DOHH2 (cell line): ENCODE results near the gene RPRML.

Experiments used
- H3F3A ChIP-seq: fragments of 200-600 bp; sonication (generic), shearing (Covaris generic); 2 replicates; pipeline ENCODE4 v1.6.0; 2016; ENCODE audit warnings: antibody characterized with exemption, mild to moderate bottlenecking; ENCODE audit not compliant: control insufficient read depth, insufficient read depth
- H3K27ac ChIP-seq: fragments of 200-600 bp; sonication (generic); 2 replicates; pipeline ENCODE4 v1.5.1; 2014; ENCODE audit warnings: low read depth, mild to moderate bottlenecking, low read length, moderate library complexity
- H3K27me3 ChIP-seq: fragments of 200-600 bp; sonication (generic); 2 replicates; pipeline ENCODE4 v1.6.1; 2014; ENCODE audit warnings: mild to moderate bottlenecking, low read length, mixed read lengths; ENCODE audit not compliant: control insufficient read depth
- H3K36me3 ChIP-seq: fragments of 200-600 bp; sonication (generic); 2 replicates; pipeline ENCODE4 v1.6.1; 2014; ENCODE audit warnings: mild to moderate bottlenecking, low read length, moderate library complexity, mixed read lengths; ENCODE audit not compliant: control insufficient read depth
- H3K4me1 ChIP-seq: fragments of 200-600 bp; sonication (generic); 2 replicates; pipeline ENCODE4 v1.6.1; 2014; ENCODE audit warnings: mild to moderate bottlenecking, low read length, mixed read lengths; ENCODE audit not compliant: control insufficient read depth
- H3K4me2 ChIP-seq: fragments of 200-600 bp; sonication (generic); 2 replicates; pipeline ENCODE4 v1.6.0; 2014; ENCODE audit warnings: mild to moderate bottlenecking, low read length, moderate library complexity
- H3K4me3 ChIP-seq: fragments of 200-600 bp; sonication (generic); 2 replicates; pipeline ENCODE4 v1.5.1; 2014; ENCODE audit warnings: mild to moderate bottlenecking, low read length, mixed read lengths
- H3K79me2 ChIP-seq: fragments of 200-600 bp; sonication (generic); 2 replicates; pipeline ENCODE4 v1.6.1; 2014; ENCODE audit warnings: mild to moderate bottlenecking, low read length, mixed read lengths; ENCODE audit not compliant: control insufficient read depth
- H3K9me2 ChIP-seq: fragments of 200-600 bp; sonication (generic); replicated peaks from 2 replicates; pipeline ENCODE4 v1.6.1; 2014; ENCODE audit warnings: mild to moderate bottlenecking, low read length, mixed read lengths; ENCODE audit not compliant: control insufficient read depth
- H3K9me3 ChIP-seq: fragments of 200-600 bp; sonication (generic); 2 replicates; pipeline ENCODE4 v1.6.1; 2014; ENCODE audit warnings: antibody characterized with exemption, low read length, mixed read lengths; ENCODE audit not compliant: control insufficient read depth, insufficient read depth
- H4K20me1 ChIP-seq: fragments of 200-600 bp; sonication (generic); 2 replicates; pipeline ENCODE4 v1.6.0; 2014; ENCODE audit warnings: low read depth, mild to moderate bottlenecking, antibody characterized with exemption, low read length, moderate library complexity; ENCODE audit not compliant: control insufficient read depth, insufficient read depth
- EZH2phosphoT487 ChIP-seq: fragments of 200-600 bp; sonication (generic); IDR thresholded peaks from 2 replicates; pipeline ENCODE4 v1.6.1; 2017; ENCODE audit warnings: borderline replicate concordance, mild to moderate bottlenecking, antibody characterized with exemption, low read length, moderate library complexity, mixed read lengths
- TF ChIP-seq, protein P1 (sequence below): fragments of 200-600 bp; sonication (generic); IDR thresholded peaks from one replicate; pipeline ENCODE4 v1.5.1; 2014; ENCODE audit warnings: antibody characterized with exemption, mild to moderate bottlenecking, low read depth, low read length; ENCODE audit not compliant: poor library complexity, severe bottlenecking

Gene RPRML

DNA sequence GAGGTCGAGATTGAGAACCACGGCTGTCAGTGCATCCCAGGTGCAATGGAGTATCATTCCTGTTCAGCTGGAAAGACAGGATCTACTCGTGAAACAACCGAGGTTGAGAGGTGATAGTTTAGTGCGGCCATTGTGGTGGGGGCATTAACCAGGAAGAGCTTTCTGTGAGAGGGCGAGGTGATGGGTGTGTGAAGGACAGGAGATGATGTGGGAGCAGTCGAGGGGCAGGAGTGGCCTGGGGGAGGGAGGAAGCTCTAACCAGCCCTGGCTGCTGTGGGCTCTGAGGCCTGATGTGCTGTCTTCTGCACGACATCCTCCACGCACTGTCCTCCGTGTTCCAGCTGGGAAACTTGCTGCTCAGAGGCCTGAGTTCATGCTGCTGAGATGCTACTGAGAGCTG, 34.1 kb downstream of the RPRML start:
- H3K79me2 ChIP-seq: no peaks in the 10 kb centered on the region
- no peak overlapping the region for H3K4me3 ChIP-seq
- H3K9me2 ChIP-seq: no peaks in the 10 kb centered on the region
- TF ChIP-seq, protein P1, sequence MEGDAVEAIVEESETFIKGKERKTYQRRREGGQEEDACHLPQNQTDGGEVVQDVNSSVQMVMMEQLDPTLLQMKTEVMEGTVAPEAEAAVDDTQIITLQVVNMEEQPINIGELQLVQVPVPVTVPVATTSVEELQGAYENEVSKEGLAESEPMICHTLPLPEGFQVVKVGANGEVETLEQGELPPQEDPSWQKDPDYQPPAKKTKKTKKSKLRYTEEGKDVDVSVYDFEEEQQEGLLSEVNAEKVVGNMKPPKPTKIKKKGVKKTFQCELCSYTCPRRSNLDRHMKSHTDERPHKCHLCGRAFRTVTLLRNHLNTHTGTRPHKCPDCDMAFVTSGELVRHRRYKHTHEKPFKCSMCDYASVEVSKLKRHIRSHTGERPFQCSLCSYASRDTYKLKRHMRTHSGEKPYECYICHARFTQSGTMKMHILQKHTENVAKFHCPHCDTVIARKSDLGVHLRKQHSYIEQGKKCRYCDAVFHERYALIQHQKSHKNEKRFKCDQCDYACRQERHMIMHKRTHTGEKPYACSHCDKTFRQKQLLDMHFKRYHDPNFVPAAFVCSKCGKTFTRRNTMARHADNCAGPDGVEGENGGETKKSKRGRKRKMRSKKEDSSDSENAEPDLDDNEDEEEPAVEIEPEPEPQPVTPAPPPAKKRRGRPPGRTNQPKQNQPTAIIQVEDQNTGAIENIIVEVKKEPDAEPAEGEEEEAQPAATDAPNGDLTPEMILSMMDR: no peak
- TF ChIP-seq EZH2phosphoT487: no peak
- H3K36me3 ChIP-seq: peaks cover 20% of the 10 kb centered on the region
- H3K27ac ChIP-seq: no peak overlapping the region
- 0 out of 2 replicates have a peak, but pooled peaks cover 1% of the 10 kb centered on the region for H3K27me3 ChIP-seq
- peaks cover 3% of the 10 kb centered on the region; the same call in 1 of the 2 replicates for H3F3A ChIP-seq
- no peaks in the 10 kb centered on the region for H4K20me1 ChIP-seq
- no peaks in the 10 kb centered on the region for H3K9me3 ChIP-seq
- H3K4me1 ChIP-seq: no peaks in the 10 kb centered on the region
- no peak overlapping the region for H3K4me2 ChIP-seq

- H3K36me3 ChIP-seq: peaks cover 32% of the 10 kb centered on the region
- H3K27ac ChIP-seq: no peak overlapping the region
- no peaks in the 10 kb centered on the region for H3K9me2 ChIP-seq
- H3K79me2 ChIP-seq: no peaks in the 10 kb centered on the region
- TF ChIP-seq, protein P1: no peak
- TF ChIP-seq EZH2phosphoT487: no peak
- no peaks in the 10 kb centered on the region for H3K9me3 ChIP-seq
- H4K20me1 ChIP-seq: no peaks in the 10 kb centered on the region
- H3K4me3 ChIP-seq: no peak overlapping the region
- H3K4me1 ChIP-seq: no peaks in the 10 kb centered on the region
- H3F3A ChIP-seq: peaks cover 10% of the 10 kb centered on the region
- H3K4me2 ChIP-seq: no peak overlapping the region
- no peaks in the 10 kb centered on the region for H3K27me3 ChIP-seq
Measured at GRCh38 chr17:46943501-46944393, 35.3 kb downstream of the RPRML start.

- TF ChIP-seq, protein P1: no peak
- no peak for TF ChIP-seq EZH2phosphoT487
- Histone ChIP-seq H3K79me2 (no peaks in the 10 kb centered on the region), H3K27ac (no peak overlapping the region), H3K9me3 (no peaks in the 10 kb centered on the region), H3F3A (peaks cover 10% of the 10 kb centered on the region), H3K4me1 (no peaks in the 10 kb centered on the region), H3K36me3 (peaks cover 38% of the 10 kb centered on the region), H3K9me2 (no peaks in the 10 kb centered on the region), H3K27me3 (no peaks in the 10 kb centered on the region), H3K4me2 (no peak overlapping the region), H3K4me3 (no peak overlapping the region), H4K20me1 (no peaks in the 10 kb centered on the region)
Measured at GRCh38 chr17:46943218-46943500, 35.9 kb downstream of the RPRML start.
